GM13977 (cell line): Measurements from ENCODE around the gene ALK.

Experiments used
- DNase-seq: peaks from one replicate; pipeline ENCODE4 v3.0.0; 2012; ENCODE audit warnings: low spot score
- CTCF ChIP-seq: IDR thresholded peaks from 2 replicates; pipeline ENCODE4 v1.5.1; 2012; ENCODE audit warnings: mild to moderate bottlenecking, control low read depth; ENCODE audit not compliant: insufficient read depth; ENCODE audit errors: extremely low read depth, missing control alignments
- in situ Hi-C: fragments of 300-500 bp; cut with MboI; formaldehyde crosslinking; loops from one replicate; pipeline ENCODE4 v1.12.0; 2022; ENCODE audit warnings: low sequenced_read_pairs, low pct_unique_long_range_greater_than_20kb, mixed read lengths, inconsistent platforms; ENCODE audit not compliant: unreplicated experiment

Gene ALK

GRCh38 chr2:29916571-29916970 is 4.8 kb downstream of the ALK start:
- in situ Hi-C loops: no loop called here
- DNase-seq: no peak
- TF ChIP-seq CTCF: no peak

- no peak for DNase-seq
- in situ Hi-C loops: no loop called here
- TF ChIP-seq CTCF: no peak
These were observed 10.4 kb downstream of the ALK start for GRCh38 chr2:29910960-29911359.

GRCh38 chr2:29910465-29910864 is 10.9 kb downstream of the ALK start:
- DNase-seq: no peak
- in situ Hi-C loops: no loop called here
- no peak for TF ChIP-seq CTCF

- no peak for DNase-seq
- in situ Hi-C loops: no loop called here
- TF ChIP-seq CTCF: no peak
These were observed 19.0 kb downstream of the ALK start for GRCh38 chr2:29902356-29902755.

GRCh38 chr2:29900971-29901633 is 20.3 kb downstream of the ALK start:
- DNase-seq: no peak
- in situ Hi-C loops: no loop called here
- no peak for TF ChIP-seq CTCF

GRCh38 chr2:29898999-29899398 is 22.4 kb downstream of the ALK start:
- no peak for TF ChIP-seq CTCF
- in situ Hi-C loops: no loop called here
- no peak for DNase-seq
